A549 (cell line): ENCODE measurements around the gene EFEMP1.

Source experiments
- CTCF ChIP-seq: fragments of >200 bp; sonication (Bioruptor Twin); formaldehyde crosslinking; IDR thresholded peaks from 3 replicates; pipeline ENCODE4 v1.5.1; 2016
- HOXA7 ChIP-seq: fragments of 250-450 bp; sonication (Bioruptor Pico); IDR thresholded peaks from 2 replicates; pipeline ENCODE4 v1.5.0; 2020; ENCODE audit warnings: mild to moderate bottlenecking, moderate library complexity
- RAD21 ChIP-seq, 2 experiments: fragments of >200 bp in 1 of 2; sonication (Bioruptor Twin) in 1 of 2; formaldehyde crosslinking in 1 of 2; IDR thresholded peaks in 1 of 2; conservative IDR thresholded peaks in 1 of 2; 2 replicates in 1 of 2; 3 replicates in 1 of 2; pipeline ENCODE4 v1.6.1; 2012 to 2018; ENCODE audit warnings: inconsistent platforms in 1 of 2
- RFX5 ChIP-seq: fragments of 450-650 bp; IDR thresholded peaks from 2 replicates; pipeline ENCODE4 v1.7.1; 2014; ENCODE audit warnings: antibody characterized with exemption, mild to moderate bottlenecking, moderate library complexity

- no peak for TF ChIP-seq RAD21 (conservative IDR thresholded peaks at IDR 0.05 in 1 of 2, IDR thresholded peaks at IDR 0.05 in 1 of 2)
- no peak for TF ChIP-seq HOXA7 (CRISPR knock-in tag)
- TF ChIP-seq CTCF: no peak
- no peak for TF ChIP-seq RFX5
These were observed 86.5 kb downstream of the EFEMP1 start for GRCh38 chr2:55837073-55837472.
